HG02759 (cell line): Measurements from ENCODE around the gene PEX5.
A peak's percentile ranks its signal among the peaks of the same experiment; 100 is the strongest.
"Not testable (repeated sequence)": the region's sequence is repeated elsewhere in the genome, so short reads cannot be mapped to it uniquely, and the experiment has no call there.

Source experiments
- ATAC-seq: cut with Tn5 transposase; IDR thresholded peaks from one replicate; pipeline ENCODE4 v1.9.1; 2021; ENCODE audit warnings: mild to moderate bottlenecking, moderate library complexity; ENCODE audit not compliant: unreplicated experiment

Gene PEX5

GRCh38 chr12:7158781-7159609 is 30.5 kb upstream of the PEX5 start:
- no peak for ATAC-seq

GRCh38 chr12:7160183-7160582 is 29.3 kb upstream of the PEX5 start:
- ATAC-seq = no peak

GRCh38 chr12:7161327-7161726 is 28.2 kb upstream of the PEX5 start:
- ATAC-seq = no peak

GRCh38 chr12:7161811-7162210 is 27.7 kb upstream of the PEX5 start:
- no peak for ATAC-seq

GRCh38 chr12:7162691-7163114 is 26.8 kb upstream of the PEX5 start:
- ATAC-seq = no peak

GRCh38 chr12:7169951-7170350 is 19.5 kb upstream of the PEX5 start:
- ATAC-seq = no peak

GRCh38 chr12:7171854-7172253 is 17.6 kb upstream of the PEX5 start:
- no peak for ATAC-seq

- ATAC-seq = no peak
Measured at GRCh38 chr12:7175493-7175892, 14.0 kb upstream of the PEX5 start.

GRCh38 chr12:7176595-7176994 is 12.9 kb upstream of the PEX5 start:
- no peak for ATAC-seq

GRCh38 chr12:7178481-7178880 is 11.0 kb upstream of the PEX5 start:
- no peak for ATAC-seq

- ATAC-seq = no peak
Measured at GRCh38 chr12:7180685-7181084, 8.8 kb upstream of the PEX5 start.

GRCh38 chr12:7186058-7186457 is 3.4 kb upstream of the PEX5 start:
- ATAC-seq = not testable (repeated sequence)

- peak; percentile 35 for ATAC-seq
Measured at GRCh38 chr12:7188562-7189397, 706 bp upstream of the PEX5 start.

GRCh38 chr12:7190268-7191055 is 976 bp downstream of the PEX5 start:
- ATAC-seq = no peak

- ATAC-seq = no peak
Measured at GRCh38 chr12:7193674-7194073, 4.2 kb downstream of the PEX5 start.

- no peak for ATAC-seq
Measured at GRCh38 chr12:7197841-7198240, 8.4 kb downstream of the PEX5 start.

GRCh38 chr12:7203109-7203508 is 13.6 kb downstream of the PEX5 start:
- no peak for ATAC-seq

- no peak for ATAC-seq
Measured at GRCh38 chr12:7205091-7205490, 15.6 kb downstream of the PEX5 start.

- no peak for ATAC-seq
Measured at GRCh38 chr12:7206691-7207090, 17.2 kb downstream of the PEX5 start.

- ATAC-seq = no peak
Measured at GRCh38 chr12:7207866-7208625, 18.6 kb downstream of the PEX5 start.

- ATAC-seq = no peak
Measured at GRCh38 chr12:7209958-7210357, 20.5 kb downstream of the PEX5 start.
